Activated naive CD8-positive, alpha-beta T cell treated with anti-CD3 and anti-CD28 coated beads, Interleukin-2, amount 10 ng/mL, durations not matched to agents 7 days and 5 days (primary cell): ENCODE results near the gene ELP1. TPM values are rescaled to one million over a fixed set of nuclear protein-coding genes. Genes with fewer than 3 reads are reported as not detected.
"Not testable (repeated sequence)": the region's sequence is repeated elsewhere in the genome, so short reads cannot be mapped to it uniquely, and the experiment has no call there.

Experiments
- ATAC-seq: fragments of 150-1000 bp; cut with Tn5 transposase; one replicate; pipeline ENCODE4 v1.10.0; 2021; ENCODE audit warnings: low read depth, moderate library complexity
- POLR2A ChIA-PET: fragments of 350-600 bp; sonication (Branson Sonifier 250); formaldehyde crosslinking; loops from one replicate; lab custom pipeline; 2021; ENCODE audit warnings: antibody characterized with exemption; lab: Charles Lee
- DNase-seq: peaks from one replicate; pipeline ENCODE4 v3.0.0; 2021
- H3K27ac Mint-ChIP-seq: one replicate; pipeline ENCODE4 v1.8.0; 2022; ENCODE audit warnings: mild to moderate bottlenecking, mixed read lengths
- H3K27me3 Mint-ChIP-seq: one replicate; pipeline ENCODE4 v1.8.0; 2022; ENCODE audit warnings: mild to moderate bottlenecking, moderate library complexity, mixed read lengths
- H3K36me3 Mint-ChIP-seq: one replicate; pipeline ENCODE4 v1.8.0; 2021; ENCODE audit warnings: mild to moderate bottlenecking, mixed read lengths
- H3K4me1 Mint-ChIP-seq: one replicate; pipeline ENCODE4 v1.8.0; 2021; ENCODE audit warnings: mixed read lengths
- H3K4me3 Mint-ChIP-seq: one replicate; pipeline ENCODE4 v1.8.0; 2022; ENCODE audit warnings: mild to moderate bottlenecking, moderate library complexity, mixed read lengths
- H3K9me3 Mint-ChIP-seq: one replicate; pipeline ENCODE4 v1.8.0; 2021; ENCODE audit warnings: mixed read lengths
- total RNA-seq, 2 experiments: library from RNA; stranded (reverse); gene quantifications; one replicate each; pipeline ENCODE4 v1.2.3, GENCODE V29; 2021

Gene ELP1
- total RNA-seq, 2 experiments from 2014 or later, result 23.5 to 25.7 TPM

DNA sequence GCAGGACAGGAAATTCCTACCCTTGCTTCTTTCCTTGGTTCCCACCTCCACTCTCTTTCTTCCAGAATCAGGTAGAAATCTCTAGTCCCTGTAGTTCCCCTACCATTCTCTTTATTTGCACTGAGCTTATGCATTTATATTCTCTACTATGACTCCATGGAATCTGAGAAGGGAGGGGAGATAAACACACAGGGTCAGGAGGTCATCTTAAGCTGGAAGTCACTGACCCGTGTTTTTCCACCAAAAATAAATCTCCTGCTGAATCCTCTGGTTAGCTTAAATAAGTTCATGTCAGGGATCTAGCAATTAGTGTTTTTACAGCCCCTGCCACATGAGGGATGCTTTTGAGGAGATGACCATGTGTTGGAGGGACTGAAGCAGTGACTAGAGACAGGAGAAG, 81.8 kb downstream of the ELP1 start:
- Mint-ChIP-seq H3K36me3 (no peaks in the 10 kb centered on the region), H3K4me3 (no peak overlapping the region), H3K9me3 (no peaks in the 10 kb centered on the region), H3K27me3 (no peaks in the 10 kb centered on the region), H3K4me1 (no peaks in the 10 kb centered on the region), H3K27ac (no peak overlapping the region)
- no peak for DNase-seq
- no peak for ATAC-seq
- POLR2A ChIA-PET, result no interaction called here

GRCh38 chr9:108851138-108851537, 82.8 kb downstream of the ELP1 start:
- Mint-ChIP-seq H3K4me1 (no peaks in the 10 kb centered on the region), H3K27me3 (no peaks in the 10 kb centered on the region), H3K27ac (no peak overlapping the region), H3K4me3 (no peak overlapping the region), H3K36me3 (no peaks in the 10 kb centered on the region), H3K9me3 (no peaks in the 10 kb centered on the region)
- ATAC-seq (no peak), DNase-seq (no peak)
- POLR2A ChIA-PET, result no interaction called here

- POLR2A ChIA-PET, result no interaction called here
- no peaks in the 10 kb centered on the region for H3K9me3 Mint-ChIP-seq
- ATAC-seq, result no peak
Measured at GRCh38 chr9:108850293-108850897, 83.5 kb downstream of the ELP1 start.

DNA sequence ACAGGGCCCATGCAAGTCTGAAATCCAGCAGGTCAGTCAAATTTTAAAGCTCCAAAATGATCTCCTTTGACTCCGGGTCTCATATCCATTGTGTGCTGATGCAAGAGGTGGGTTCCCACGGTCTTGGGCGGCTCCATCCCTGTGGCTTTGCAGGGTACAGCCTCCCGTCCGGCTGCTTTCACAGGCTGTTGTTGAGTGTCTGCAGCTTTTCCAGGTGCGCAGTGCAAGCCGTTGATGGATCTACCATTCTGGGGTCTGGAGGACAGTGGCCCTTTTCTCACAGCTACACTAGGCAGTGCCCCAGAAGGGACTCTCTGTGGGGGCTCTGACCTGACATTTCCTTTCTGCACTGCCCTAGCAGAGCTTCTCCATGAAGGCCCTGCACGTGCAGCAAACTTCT, 85.6 kb downstream of the ELP1 start:
- H3K27ac Mint-ChIP-seq, POLR2A ChIA-PET, ATAC-seq, H3K4me1 Mint-ChIP-seq, H3K36me3 Mint-ChIP-seq, H3K27me3 Mint-ChIP-seq, H3K9me3 Mint-ChIP-seq, H3K4me3 Mint-ChIP-seq, DNase-seq: not testable (repeated sequence)

More at GRCh38 chr9:108850293-108850897, 83.5 kb downstream of the ELP1 start:
- no peak for DNase-seq
- H3K4me3 Mint-ChIP-seq, result no peak overlapping the region
- no peaks in the 10 kb centered on the region for H3K36me3 Mint-ChIP-seq
- H3K27ac Mint-ChIP-seq, result no peak overlapping the region
- no peaks in the 10 kb centered on the region for H3K27me3 Mint-ChIP-seq
- no peaks in the 10 kb centered on the region for H3K4me1 Mint-ChIP-seq

GRCh38 chr9:108845947-108846346, 88.0 kb downstream of the ELP1 start:
- Mint-ChIP-seq H3K27ac (no peak overlapping the region), H3K27me3 (no peaks in the 10 kb centered on the region), H3K36me3 (no peaks in the 10 kb centered on the region), H3K4me1 (peaks cover 9% of the 10 kb centered on the region), H3K9me3 (peaks cover 1% of the 10 kb centered on the region), H3K4me3 (no peak overlapping the region)
- POLR2A ChIA-PET, result no interaction called here
- DNase-seq (no peak), ATAC-seq (no peak)

DNA sequence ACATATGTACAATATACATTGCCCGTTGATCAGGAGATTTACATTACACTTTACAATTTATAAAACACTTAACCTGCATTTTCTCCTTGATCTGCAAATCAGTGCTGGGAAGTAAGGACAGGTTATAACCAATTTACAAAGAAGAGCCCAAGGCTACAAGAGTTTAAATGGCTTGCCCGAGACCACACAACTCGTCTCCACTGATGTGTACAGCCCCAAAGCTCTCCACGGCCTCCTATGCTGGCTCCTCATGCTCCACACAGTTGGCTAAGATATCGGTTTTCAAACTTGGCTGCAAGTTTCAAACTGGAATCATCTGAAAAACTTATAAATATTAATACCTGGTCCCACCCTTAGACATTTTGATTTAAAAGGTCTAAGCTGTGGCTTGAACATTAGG, 88.4 kb downstream of the ELP1 start:
- H3K36me3 Mint-ChIP-seq, result no peaks in the 10 kb centered on the region
- no peak overlapping the region for H3K27ac Mint-ChIP-seq
- DNase-seq (no peak), ATAC-seq (no peak)
- peaks cover 9% of the 10 kb centered on the region for H3K4me1 Mint-ChIP-seq
- peaks cover 1% of the 10 kb centered on the region for H3K9me3 Mint-ChIP-seq
- H3K4me3 Mint-ChIP-seq, result no peak overlapping the region
- POLR2A ChIA-PET, result no interaction called here
- no peaks in the 10 kb centered on the region for H3K27me3 Mint-ChIP-seq

DNA sequence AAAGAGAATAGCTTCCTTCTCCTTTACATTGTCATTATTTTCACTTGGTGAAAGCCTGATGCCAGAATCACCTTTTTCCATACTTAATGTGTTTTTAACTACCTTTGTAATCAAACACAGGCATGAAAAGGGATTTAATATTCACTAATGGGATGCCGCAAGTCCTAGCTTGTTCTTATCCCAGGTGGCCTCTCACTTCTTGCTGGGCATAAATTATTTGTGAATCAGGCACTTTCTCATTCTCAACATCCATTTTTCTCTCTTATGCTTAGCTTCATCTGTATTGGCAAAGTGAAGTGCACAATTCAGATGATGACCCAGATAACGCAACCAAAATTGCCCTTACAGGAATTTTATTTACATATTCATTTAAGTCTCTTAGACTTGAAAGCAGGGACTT, 89.1 kb downstream of the ELP1 start:
- ATAC-seq (no peak), DNase-seq (no peak)
- H3K4me1 Mint-ChIP-seq, result peaks cover 9% of the 10 kb centered on the region
- peaks cover 1% of the 10 kb centered on the region for H3K9me3 Mint-ChIP-seq
- H3K36me3 Mint-ChIP-seq, result no peaks in the 10 kb centered on the region
- no peaks in the 10 kb centered on the region for H3K27me3 Mint-ChIP-seq
- no peak overlapping the region for H3K4me3 Mint-ChIP-seq
- no peak overlapping the region for H3K27ac Mint-ChIP-seq
- POLR2A ChIA-PET, result no interaction called here

- Mint-ChIP-seq H3K4me1 (peaks cover 9% of the 10 kb centered on the region), H3K27me3 (no peaks in the 10 kb centered on the region), H3K4me3 (no peak overlapping the region), H3K9me3 (peaks cover 1% of the 10 kb centered on the region), H3K36me3 (no peaks in the 10 kb centered on the region), H3K27ac (no peak overlapping the region)
- no peak for ATAC-seq
- DNase-seq, result no peak
- POLR2A ChIA-PET, result interaction anchor here (0.6 kb wide), 1 partner anchor 24 kb away, joined by 3 read pairs; no protein-coding TSS in a partner anchor
Measured at GRCh38 chr9:108844391-108844790, 89.5 kb downstream of the ELP1 start.

DNA sequence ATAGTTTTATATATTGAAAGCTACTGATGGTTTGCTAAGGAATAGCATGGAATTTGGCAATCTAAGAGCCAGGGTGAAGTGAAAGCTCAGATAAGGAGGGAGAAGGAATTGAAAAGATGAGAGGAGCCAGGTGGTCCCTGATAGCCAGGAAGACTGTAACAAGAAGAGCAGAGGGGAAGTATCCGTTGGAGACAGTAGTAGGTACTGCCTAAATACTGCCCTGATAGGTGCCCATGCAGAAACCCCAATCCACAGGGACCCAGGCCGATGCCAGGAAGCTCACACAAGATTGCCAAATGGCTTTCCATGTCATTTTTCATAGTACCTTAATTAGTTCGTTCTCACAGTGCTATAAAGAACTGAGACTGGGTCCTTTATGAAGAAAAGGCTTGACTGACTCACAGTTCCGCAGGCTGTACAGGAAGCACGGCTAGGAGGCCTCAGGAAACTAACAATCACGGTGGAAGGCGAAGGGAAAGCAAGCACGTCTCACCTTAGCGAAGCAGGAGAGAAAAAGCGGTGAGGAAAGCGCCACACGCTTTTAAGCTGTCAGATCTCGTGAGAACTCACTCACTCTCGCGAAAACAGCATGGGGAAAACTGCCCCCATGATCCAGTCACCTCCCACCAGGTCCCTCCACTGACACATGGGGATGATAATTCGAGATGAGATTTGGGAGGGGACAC, 91.2 kb downstream of the ELP1 start:
- ATAC-seq (no peak), DNase-seq (no peak)
- H3K27me3 Mint-ChIP-seq, result no peaks in the 10 kb centered on the region
- peaks cover 1% of the 10 kb centered on the region for H3K9me3 Mint-ChIP-seq
- POLR2A ChIA-PET, result no interaction called here
- no peak overlapping the region for H3K27ac Mint-ChIP-seq
- H3K36me3 Mint-ChIP-seq, result no peaks in the 10 kb centered on the region
- peaks cover 9% of the 10 kb centered on the region for H3K4me1 Mint-ChIP-seq
- peak overlapping the region; percentile 70 for H3K4me3 Mint-ChIP-seq

GRCh38 chr9:108839561-108839960, 94.4 kb downstream of the ELP1 start:
- POLR2A ChIA-PET, H3K4me3 Mint-ChIP-seq, H3K27me3 Mint-ChIP-seq: not testable (repeated sequence)

GRCh38 chr9:108838017-108838416, 95.9 kb downstream of the ELP1 start:
- Mint-ChIP-seq H3K4me3 (no peak overlapping the region), H3K9me3 (peaks cover 1% of the 10 kb centered on the region), H3K4me1 (peaks cover 14% of the 10 kb centered on the region), H3K27ac (no peak overlapping the region), H3K36me3 (no peaks in the 10 kb centered on the region), H3K27me3 (no peaks in the 10 kb centered on the region)
- ATAC-seq, result no peak
- POLR2A ChIA-PET, result no interaction called here
- no peak for DNase-seq

More at GRCh38 chr9:108839561-108839960, 94.4 kb downstream of the ELP1 start:
- not testable (repeated sequence) for DNase-seq, H3K9me3 Mint-ChIP-seq, H3K36me3 Mint-ChIP-seq, H3K27ac Mint-ChIP-seq, ATAC-seq
- H3K4me1 Mint-ChIP-seq, result peaks cover 16% of the 10 kb centered on the region

DNA sequence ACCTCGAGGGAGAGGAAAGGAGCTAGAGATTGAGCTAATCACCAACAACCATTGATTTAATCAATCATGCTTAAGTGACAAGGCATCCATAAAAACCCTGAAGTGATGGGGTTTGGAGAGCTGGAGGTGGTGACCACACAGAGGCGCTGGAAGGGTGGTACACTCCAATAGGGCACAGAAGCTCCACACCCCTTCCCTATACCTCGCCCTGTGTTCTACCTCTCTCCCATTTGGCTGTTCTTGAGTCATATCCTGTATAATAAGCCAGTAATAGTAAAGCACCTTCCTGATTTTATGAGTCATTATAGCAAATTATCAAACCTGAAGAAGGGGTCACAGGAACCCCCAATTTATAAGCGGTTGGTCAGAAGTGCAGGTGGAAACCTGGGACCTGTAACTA, 96.4 kb downstream of the ELP1 start:
- ATAC-seq (no peak), DNase-seq (no peak)
- no peaks in the 10 kb centered on the region for H3K36me3 Mint-ChIP-seq
- peaks cover 9% of the 10 kb centered on the region for H3K4me1 Mint-ChIP-seq
- no peak overlapping the region for H3K4me3 Mint-ChIP-seq
- peaks cover 1% of the 10 kb centered on the region for H3K9me3 Mint-ChIP-seq
- POLR2A ChIA-PET, result no interaction called here
- no peaks in the 10 kb centered on the region for H3K27me3 Mint-ChIP-seq
- no peak overlapping the region for H3K27ac Mint-ChIP-seq

GRCh38 chr9:108836781-108837180, 97.1 kb downstream of the ELP1 start:
- peaks cover 8% of the 10 kb centered on the region for H3K4me1 Mint-ChIP-seq
- POLR2A ChIA-PET, result no interaction called here

DNA sequence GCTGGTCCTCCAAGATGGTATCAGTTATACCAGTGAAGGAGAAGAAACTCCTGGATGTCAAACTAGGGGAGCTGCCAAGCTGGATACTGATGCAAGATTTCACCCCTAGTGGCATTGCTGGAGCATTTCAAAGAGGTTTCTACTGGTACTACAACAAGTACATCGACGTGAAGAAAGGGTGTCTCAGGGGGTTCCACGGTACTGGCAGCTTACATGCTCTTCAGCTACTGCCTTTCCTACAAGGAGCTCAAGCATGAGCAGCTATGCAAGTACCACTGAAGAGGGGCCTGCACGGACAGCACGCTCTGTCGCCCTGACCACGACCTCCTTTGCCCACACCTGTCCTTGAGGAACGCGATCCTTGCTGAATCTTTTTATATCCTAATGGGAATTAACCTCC, 97.6 kb downstream of the ELP1 start:
- Mint-ChIP-seq H3K9me3 (no peaks in the 10 kb centered on the region), H3K4me1 (peaks cover 8% of the 10 kb centered on the region), H3K27me3 (no peaks in the 10 kb centered on the region), H3K4me3 (no peak overlapping the region), H3K27ac (no peak overlapping the region), H3K36me3 (no peaks in the 10 kb centered on the region)
- POLR2A ChIA-PET, result no interaction called here
- DNase-seq (no peak), ATAC-seq (no peak)

More at GRCh38 chr9:108836781-108837180, 97.1 kb downstream of the ELP1 start:
- no peak for DNase-seq
- Mint-ChIP-seq H3K4me3 (no peak overlapping the region), H3K9me3 (no peaks in the 10 kb centered on the region), H3K36me3 (no peaks in the 10 kb centered on the region), H3K27ac (no peak overlapping the region), H3K27me3 (no peaks in the 10 kb centered on the region)
- ATAC-seq, result no peak
